WTC11 (cell line): ENCODE measurements around the gene GNPDA1. TPM values are rescaled to one million over a fixed set of nuclear protein-coding genes. Genes with fewer than 3 reads are reported as not detected.

ENCODE experiments used
- ATAC-seq: fragments of 200-7000 bp; cut with Tn5 transposase; 2 replicates; pipeline ENCODE4 v1.10.0; 2021; ENCODE audit warnings: mild to moderate bottlenecking, moderate library complexity
- CTCF ChIA-PET: fragments of 300-600 bp; sonication (Branson Sonifier 250); formaldehyde crosslinking; loops from one replicate; lab custom pipeline; 2021; ENCODE audit warnings: antibody characterized with exemption; lab: Charles Lee
- POLR2A ChIA-PET: fragments of 350-600 bp; sonication (Branson Sonifier 250); formaldehyde crosslinking; loops from one replicate; lab custom pipeline; 2021; ENCODE audit warnings: antibody characterized with exemption; lab: Charles Lee
- DNase-seq: peaks from one replicate; pipeline ENCODE4 v3.0.0; 2021; ENCODE audit warnings: low spot score
- H3K27ac Mint-ChIP-seq: 2 replicates; pipeline ENCODE4 v1.8.0; 2021; ENCODE audit warnings: mixed read lengths
- H3K27me3 Mint-ChIP-seq: 2 replicates; pipeline ENCODE4 v1.8.0; 2021; ENCODE audit warnings: low read depth, mild to moderate bottlenecking, moderate library complexity, mixed read lengths
- H3K36me3 Mint-ChIP-seq: 2 replicates; pipeline ENCODE4 v1.8.0; 2021; ENCODE audit warnings: mixed read lengths
- H3K4me1 Mint-ChIP-seq: 2 replicates; pipeline ENCODE4 v1.8.0; 2022; ENCODE audit warnings: mixed read lengths
- H3K4me3 Mint-ChIP-seq: 2 replicates; pipeline ENCODE4 v1.8.0; 2021; ENCODE audit warnings: mild to moderate bottlenecking, moderate library complexity, mixed read lengths
- H3K9me3 Mint-ChIP-seq: 2 replicates; pipeline ENCODE4 v1.8.0; 2021; ENCODE audit warnings: mixed read lengths
- ARID4B ChIP-seq: sonication (generic); formaldehyde crosslinking; IDR thresholded peaks from 2 replicates; pipeline ENCODE4 v1.8.0; 2023; ENCODE audit warnings: missing genetic modification reagents, mild to moderate bottlenecking, borderline replicate concordance
- ATF1 ChIP-seq: sonication (generic); formaldehyde crosslinking; IDR thresholded peaks from 2 replicates; pipeline ENCODE4 v1.8.1; 2023; ENCODE audit warnings: mild to moderate bottlenecking, moderate library complexity, missing genetic modification reagents
- FOXP1 ChIP-seq: sonication (generic); formaldehyde crosslinking; IDR thresholded peaks from 2 replicates; pipeline ENCODE4 v1.8.0; 2022; ENCODE audit warnings: missing genetic modification reagents, mild to moderate bottlenecking, moderate library complexity, borderline replicate concordance
- HMGA2 ChIP-seq: fragments of 250-450 bp; sonication (Bioruptor Pico); IDR thresholded peaks from 2 replicates; pipeline ENCODE4 v1.4.0; 2021; ENCODE audit warnings: mild to moderate bottlenecking, moderate library complexity
- HMGXB4 ChIP-seq: sonication (generic); formaldehyde crosslinking; IDR thresholded peaks from 2 replicates; pipeline ENCODE4 v1.8.1; 2023; ENCODE audit warnings: mild to moderate bottlenecking, moderate library complexity, missing genetic modification reagents
- IRF2 ChIP-seq: sonication (generic); formaldehyde crosslinking; IDR thresholded peaks from 2 replicates; pipeline ENCODE4 v1.8.0; 2022; ENCODE audit warnings: low read depth, missing genetic modification reagents, borderline replicate concordance
- NFATC4 ChIP-seq: fragments of 250-450 bp; sonication (Bioruptor Pico); IDR thresholded peaks from 2 replicates; pipeline ENCODE4 v1.9.0; 2021; ENCODE audit warnings: mild to moderate bottlenecking
- NR1H2 ChIP-seq: sonication (generic); formaldehyde crosslinking; IDR thresholded peaks from 2 replicates; pipeline ENCODE4 v1.9.0; 2021; ENCODE audit warnings: mild to moderate bottlenecking, moderate library complexity, missing genetic modification reagents
- TEAD1 ChIP-seq: sonication (generic); formaldehyde crosslinking; IDR thresholded peaks from 2 replicates; pipeline ENCODE4 v1.8.0; 2022; ENCODE audit warnings: mild to moderate bottlenecking, missing genetic modification reagents
- TEAD4 ChIP-seq: sonication (generic); formaldehyde crosslinking; IDR thresholded peaks from 2 replicates; pipeline ENCODE4 v1.8.0; 2022; ENCODE audit warnings: mild to moderate bottlenecking, missing genetic modification reagents
- USF1 ChIP-seq: sonication (generic); formaldehyde crosslinking; IDR thresholded peaks from 2 replicates; pipeline ENCODE4 v1.8.0; 2022; ENCODE audit warnings: mild to moderate bottlenecking, missing genetic modification reagents
- ZBTB21 ChIP-seq: sonication (generic); formaldehyde crosslinking; IDR thresholded peaks from 2 replicates; pipeline ENCODE4 v1.8.1; 2023; ENCODE audit warnings: mild to moderate bottlenecking, missing genetic modification reagents, borderline replicate concordance
- ZNF121 ChIP-seq: sonication (generic); formaldehyde crosslinking; IDR thresholded peaks from 2 replicates; pipeline ENCODE4 v1.8.0; 2023; ENCODE audit warnings: missing genetic modification reagents
- ZNF138 ChIP-seq: sonication (generic); formaldehyde crosslinking; conservative IDR thresholded peaks from 2 replicates; pipeline ENCODE4 v1.8.1; 2022; ENCODE audit warnings: mild to moderate bottlenecking, moderate library complexity, missing genetic modification reagents
- ZNF219 ChIP-seq: sonication (generic); formaldehyde crosslinking; IDR thresholded peaks from 2 replicates; pipeline ENCODE4 v1.8.0; 2023; ENCODE audit warnings: missing genetic modification reagents, mild to moderate bottlenecking, borderline replicate concordance
- ZNF263 ChIP-seq: sonication (generic); formaldehyde crosslinking; IDR thresholded peaks from 2 replicates; pipeline ENCODE4 v1.8.1; 2022; ENCODE audit warnings: low read depth, mild to moderate bottlenecking, moderate library complexity, missing genetic modification reagents
- ZNF396 ChIP-seq: fragments of 250-450 bp; sonication (Bioruptor Pico); IDR thresholded peaks from 2 replicates; pipeline ENCODE4 v1.8.0; 2021; ENCODE audit warnings: mild to moderate bottlenecking, moderate library complexity, borderline replicate concordance
- ZNF425 ChIP-seq: fragments of 250-450 bp; sonication (Bioruptor Pico); conservative IDR thresholded peaks from 2 replicates; pipeline ENCODE4 v1.9.0; 2021; ENCODE audit warnings: mild to moderate bottlenecking
- total RNA-seq: library from RNA; stranded (reverse); gene quantifications from 3 replicates; pipeline ENCODE4 v1.2.3, GENCODE V29; 2021
- TF ChIP-seq, protein P1 (sequence below): sonication (generic); formaldehyde crosslinking; IDR thresholded peaks from 2 replicates; pipeline ENCODE4 v1.8.0; 2023; ENCODE audit warnings: mild to moderate bottlenecking, missing genetic modification reagents

Gene GNPDA1
- total RNA-seq, 1 experiment from 2014 or later, result 54.8 TPM

DNA sequence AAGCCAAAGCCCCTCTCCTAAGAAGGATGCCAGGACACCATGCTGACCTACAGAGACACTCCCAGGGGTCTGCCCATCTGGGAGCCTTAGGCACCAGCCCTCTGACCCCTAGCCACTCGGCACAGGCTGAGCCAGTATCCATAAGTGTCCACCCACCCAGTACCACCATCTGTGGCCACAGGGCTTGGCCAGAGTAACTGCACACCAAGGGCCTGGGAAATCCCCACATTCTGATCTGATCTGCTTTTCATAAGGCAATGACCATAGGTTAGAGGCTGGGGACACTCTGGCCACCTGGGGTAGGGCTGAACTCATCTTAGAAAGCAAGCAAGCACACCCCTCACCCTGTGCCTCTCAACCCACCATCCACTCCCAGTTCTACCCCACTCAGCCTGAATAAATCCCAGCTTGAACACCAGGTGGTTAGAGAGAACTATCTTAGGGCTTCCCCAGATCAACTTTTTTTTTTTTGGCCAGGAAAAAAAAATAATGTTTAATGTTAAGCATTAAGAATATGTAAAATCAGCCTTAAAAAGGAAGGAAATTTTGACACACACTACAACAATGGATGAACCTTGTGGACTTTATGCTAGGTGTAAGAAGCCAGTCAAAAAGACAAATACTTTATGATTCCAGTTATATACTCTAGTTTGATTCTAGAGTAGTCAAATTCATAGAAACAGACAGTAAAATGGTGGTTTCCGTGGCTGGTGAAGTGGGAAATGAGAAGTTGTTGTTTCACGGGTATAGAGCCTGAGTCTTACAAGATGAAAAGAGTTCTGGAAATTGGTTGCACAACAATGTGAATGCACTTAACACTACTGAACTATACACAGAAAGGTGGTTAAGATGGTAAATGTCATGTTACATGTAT is 6.2 kb downstream of the GNPDA1 start:
- no peaks in the 10 kb centered on the region for H3K27me3 Mint-ChIP-seq
- H3K4me1 Mint-ChIP-seq, result no peaks in the 10 kb centered on the region
- H3K4me3 Mint-ChIP-seq, result no peak overlapping the region
- no peak for DNase-seq
- TF ChIP-seq USF1 (CRISPR knock-in tag), result no peak
- TF ChIP-seq ZBTB21 (CRISPR knock-in tag), result no peak
- no peak for TF ChIP-seq ZNF121 (CRISPR knock-in tag)
- no peak for TF ChIP-seq HMGXB4 (CRISPR knock-in tag)
- TF ChIP-seq IRF2, result no peak
- no peak for TF ChIP-seq ZNF396 (CRISPR knock-in tag)
- no peak for TF ChIP-seq ZNF425 (CRISPR knock-in tag)
- TF ChIP-seq HMGA2 (CRISPR knock-in tag), result no peak
- TF ChIP-seq NFATC4 (CRISPR knock-in tag), result no peak
- no peak for ATAC-seq
- H3K36me3 Mint-ChIP-seq, result peaks cover 76% of the 10 kb centered on the region
- no peak overlapping the region for H3K27ac Mint-ChIP-seq
- POLR2A ChIA-PET, result no interaction called here
- CTCF ChIA-PET, result no interaction called here
- H3K9me3 Mint-ChIP-seq, result no peaks in the 10 kb centered on the region

- ATAC-seq, result no peak
- H3K9me3 Mint-ChIP-seq, result peaks cover 4% of the 10 kb centered on the region; the same call in 1 of the 2 replicates
- CTCF ChIA-PET, result no interaction called here
These were observed 9.5 kb downstream of the GNPDA1 start for GRCh38 chr5:142003266-142003800.

More at GRCh38 chr5:142003266-142003800, 9.5 kb downstream of the GNPDA1 start:
- Mint-ChIP-seq H3K27ac (no peak overlapping the region), H3K4me3 (no peak overlapping the region), H3K27me3 (no peaks in the 10 kb centered on the region), H3K4me1 (no peaks in the 10 kb centered on the region), H3K36me3 (peaks cover 85% of the 10 kb centered on the region)
- no peak for DNase-seq
- POLR2A ChIA-PET, result no interaction called here
- TF ChIP-seq ZNF138 (CRISPR knock-in tag) (no peak), NFATC4 (CRISPR knock-in tag) (no peak), TEAD4 (CRISPR knock-in tag) (no peak), ATF1 (CRISPR knock-in tag) (no peak), FOXP1 (no peak), TEAD1 (CRISPR knock-in tag) (no peak), ZNF263 (CRISPR knock-in tag) (no peak), ZNF219 (CRISPR knock-in tag) (no peak), NR1H2 (CRISPR knock-in tag) (no peak), ZNF396 (CRISPR knock-in tag) (no peak), ARID4B (CRISPR knock-in tag) (no peak)
- TF ChIP-seq, protein P1, sequence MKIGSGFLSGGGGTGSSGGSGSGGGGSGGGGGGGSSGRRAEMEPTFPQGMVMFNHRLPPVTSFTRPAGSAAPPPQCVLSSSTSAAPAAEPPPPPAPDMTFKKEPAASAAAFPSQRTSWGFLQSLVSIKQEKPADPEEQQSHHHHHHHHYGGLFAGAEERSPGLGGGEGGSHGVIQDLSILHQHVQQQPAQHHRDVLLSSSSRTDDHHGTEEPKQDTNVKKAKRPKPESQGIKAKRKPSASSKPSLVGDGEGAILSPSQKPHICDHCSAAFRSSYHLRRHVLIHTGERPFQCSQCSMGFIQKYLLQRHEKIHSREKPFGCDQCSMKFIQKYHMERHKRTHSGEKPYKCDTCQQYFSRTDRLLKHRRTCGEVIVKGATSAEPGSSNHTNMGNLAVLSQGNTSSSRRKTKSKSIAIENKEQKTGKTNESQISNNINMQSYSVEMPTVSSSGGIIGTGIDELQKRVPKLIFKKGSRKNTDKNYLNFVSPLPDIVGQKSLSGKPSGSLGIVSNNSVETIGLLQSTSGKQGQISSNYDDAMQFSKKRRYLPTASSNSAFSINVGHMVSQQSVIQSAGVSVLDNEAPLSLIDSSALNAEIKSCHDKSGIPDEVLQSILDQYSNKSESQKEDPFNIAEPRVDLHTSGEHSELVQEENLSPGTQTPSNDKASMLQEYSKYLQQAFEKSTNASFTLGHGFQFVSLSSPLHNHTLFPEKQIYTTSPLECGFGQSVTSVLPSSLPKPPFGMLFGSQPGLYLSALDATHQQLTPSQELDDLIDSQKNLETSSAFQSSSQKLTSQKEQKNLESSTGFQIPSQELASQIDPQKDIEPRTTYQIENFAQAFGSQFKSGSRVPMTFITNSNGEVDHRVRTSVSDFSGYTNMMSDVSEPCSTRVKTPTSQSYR (CRISPR knock-in tag), result no peak
